Bladder microvascular endothelial cell (primary cell): ENCODE measurements around the gene ZNF672. TPM values are rescaled to one million over a fixed set of nuclear protein-coding genes. Genes with fewer than 3 reads are reported as not detected.

ENCODE experiments used
- total RNA-seq: library from RNA; depleted of rRNA; stranded (reverse); fragments of >200 nt; gene quantifications from 2 replicates; pipeline ENCODE4 v1.2.3, GENCODE V29; 2014

Gene ZNF672
- total RNA-seq, result 13.8 and 18.9 TPM in 2 replicates

GRCh38 chr1:248837781-248838356 is at the start of gene ZNF672:
Gene ZNF672, plus strand, starts transcription at chr1:248838224. Its CDS starts 9,051 bp downstream, at chr1:248847275.

GRCh38 chr1:248825909-248826760 is 11.9 kb upstream of the ZNF672 start, which contains the start of gene SH3BP5L:
Gene SH3BP5L, minus strand, starts transcription at chr1:248825915. Its CDS starts 980 bp downstream, at chr1:248824935.

DNA sequence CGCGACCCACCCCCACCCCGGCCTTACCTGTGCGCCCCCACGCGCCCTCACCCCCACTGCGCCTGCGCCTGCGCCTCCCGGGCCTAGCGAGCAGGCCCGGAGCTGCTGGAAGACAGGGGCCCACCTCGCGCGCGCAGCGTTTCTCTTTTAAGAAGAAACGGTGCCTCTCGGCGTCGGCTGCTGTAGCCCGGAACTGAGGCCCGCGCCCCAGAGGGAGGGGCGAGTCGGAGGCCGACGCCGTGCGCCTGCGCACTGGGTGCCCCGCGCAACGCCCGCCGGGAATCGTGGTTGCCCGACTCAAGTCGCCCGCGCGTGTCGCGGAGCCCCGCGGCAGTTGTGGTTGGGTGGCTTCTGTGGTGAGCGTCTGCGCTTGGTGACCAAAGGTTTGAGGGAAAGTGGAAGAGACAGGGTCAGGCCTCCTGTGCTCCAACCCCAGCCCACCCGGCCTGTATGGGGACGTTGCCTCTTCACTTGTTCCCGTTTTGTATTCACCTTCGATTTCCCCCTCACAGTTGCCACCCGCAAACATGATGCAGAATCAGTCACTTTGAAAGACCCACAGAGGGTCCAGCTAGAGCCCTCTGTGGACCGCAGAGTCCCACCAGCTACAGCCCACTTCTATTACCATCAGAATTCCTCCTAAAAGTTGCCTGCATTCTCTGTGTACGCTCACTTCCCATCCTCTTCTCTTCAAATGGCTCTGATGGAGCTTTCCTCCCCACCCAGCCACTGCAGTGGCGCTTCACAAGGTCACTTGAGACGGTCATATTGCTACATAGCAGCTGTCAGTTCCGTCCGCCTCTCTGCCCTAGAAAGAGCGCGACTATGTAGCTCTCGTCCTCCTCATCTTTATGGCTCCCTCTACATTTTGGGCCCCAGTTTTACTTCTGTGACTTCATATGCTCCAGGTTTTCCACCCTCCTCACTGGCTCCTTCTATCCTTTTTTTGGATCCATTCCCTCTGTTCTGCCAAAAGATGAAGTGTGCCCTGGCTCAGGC is 21.2 kb downstream of the ZNF672 start, which contains the start of gene ZNF692:
TSS of gene ZNF692 (minus strand) at position 195 of the 999 bp plus-strand sequence. CDS start 776 bp downstream, outside the sequence.

Other genes with a start within 250 kb of the ZNF672 start
- gene OR2T10, start 240.5 kb upstream of the ZNF672 start, total RNA-seq, result not detected in 2 replicates
- gene OR2T11, start 203.1 kb upstream of the ZNF672 start, total RNA-seq, result not detected in 2 replicates
- gene OR2T35, start 192.9 kb upstream of the ZNF672 start, total RNA-seq, result not detected in 2 replicates
- gene OR2T27, start 182.7 kb upstream of the ZNF672 start, total RNA-seq, result not detected in 2 replicates
- gene OR14I1, start 135.5 kb upstream of the ZNF672 start, total RNA-seq, result not detected in 2 replicates
- not detected in 2 replicates for gene LYPD8, start 82.5 kb upstream of the ZNF672 start, total RNA-seq
- 21.5 and 26.3 TPM in 2 replicates for gene SH3BP5L, start 12.3 kb upstream of the ZNF672 start, total RNA-seq
- 4.9 and 16.6 TPM in 2 replicates for gene ZNF692, start 20.9 kb downstream of the ZNF672 start, total RNA-seq
- 4.4 and 13.7 TPM in 2 replicates for gene PGBD2, start 68.0 kb downstream of the ZNF672 start, total RNA-seq